D341Med (cell line): ENCODE measurements around the gene CAND2.

Experiments
- DNase-seq: peaks from one replicate; pipeline ENCODE4 v3.0.0; 2012; ENCODE audit warnings: low spot score

Gene CAND2

DNA sequence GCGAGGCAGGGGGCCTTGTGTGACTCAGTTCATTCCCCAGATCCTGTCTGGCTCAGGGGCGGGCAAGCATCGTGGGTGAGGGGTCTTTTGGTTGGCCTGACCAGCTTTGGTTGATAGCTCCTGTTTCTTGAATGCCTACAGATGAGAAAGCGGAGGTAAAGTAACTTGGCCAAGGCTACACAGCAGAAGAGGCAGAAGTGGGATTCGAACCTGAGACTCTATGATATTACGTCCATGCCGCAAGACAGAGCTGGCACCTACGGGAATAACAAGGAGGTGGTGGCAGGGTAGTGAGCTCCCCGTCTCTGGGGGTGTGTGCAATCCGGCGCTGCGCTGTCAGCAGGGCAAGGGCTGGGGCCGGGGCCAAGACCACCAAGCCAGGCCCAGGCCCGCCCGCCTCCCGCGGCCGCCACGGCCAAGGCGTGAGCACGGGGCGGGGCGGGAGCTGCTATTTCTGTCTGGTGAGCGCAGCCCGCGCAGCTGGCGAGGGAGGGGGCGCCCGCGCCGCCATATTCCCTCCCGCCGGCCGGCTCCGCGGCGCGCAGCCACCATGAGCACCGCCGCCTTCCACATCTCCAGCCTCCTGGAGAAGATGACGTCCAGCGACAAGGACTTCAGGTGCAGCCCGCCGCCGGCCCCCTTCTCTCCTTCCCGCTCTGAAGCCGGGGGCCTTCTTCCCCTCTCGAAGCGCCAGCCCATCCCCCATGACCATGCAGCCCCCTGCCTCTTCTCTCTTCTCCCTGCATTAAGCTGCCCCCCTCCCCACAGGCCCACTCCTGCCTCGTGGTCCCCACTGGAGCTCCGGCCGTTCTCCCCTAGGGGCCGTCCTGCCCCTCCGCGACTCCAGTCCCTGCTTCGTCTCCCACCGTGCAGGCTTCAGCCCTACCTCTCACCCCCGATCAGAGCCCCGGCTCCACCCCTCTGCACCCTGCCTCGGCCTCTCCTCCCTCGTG, at the start of gene CAND2:
Gene CAND2 (plus strand): TSS at position 510 of the 953 bp plus-strand sequence. CDS start 41 bp downstream, at position 551.
- peak; percentile 72 for DNase-seq

DNA sequence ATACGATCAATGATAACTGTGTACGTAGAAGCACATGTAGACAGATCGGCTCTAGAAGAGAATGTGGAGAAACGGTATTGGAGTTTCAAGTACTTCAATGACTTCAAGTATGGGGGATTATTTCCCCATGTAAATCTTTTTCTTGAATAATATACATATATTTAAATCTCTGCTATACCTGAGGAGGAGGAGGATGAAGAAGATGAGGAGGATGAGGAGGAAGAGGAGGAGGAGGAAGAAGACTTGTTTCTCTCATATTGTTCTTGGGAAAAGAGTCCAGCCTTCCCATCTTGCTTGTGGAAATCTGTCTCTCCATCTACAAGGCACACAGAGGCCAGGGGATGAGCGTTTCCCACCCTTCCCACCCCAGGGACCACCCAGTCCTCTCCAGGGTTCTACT, 48.0 kb upstream of the CAND2 start:
- DNase-seq: no peak

DNA sequence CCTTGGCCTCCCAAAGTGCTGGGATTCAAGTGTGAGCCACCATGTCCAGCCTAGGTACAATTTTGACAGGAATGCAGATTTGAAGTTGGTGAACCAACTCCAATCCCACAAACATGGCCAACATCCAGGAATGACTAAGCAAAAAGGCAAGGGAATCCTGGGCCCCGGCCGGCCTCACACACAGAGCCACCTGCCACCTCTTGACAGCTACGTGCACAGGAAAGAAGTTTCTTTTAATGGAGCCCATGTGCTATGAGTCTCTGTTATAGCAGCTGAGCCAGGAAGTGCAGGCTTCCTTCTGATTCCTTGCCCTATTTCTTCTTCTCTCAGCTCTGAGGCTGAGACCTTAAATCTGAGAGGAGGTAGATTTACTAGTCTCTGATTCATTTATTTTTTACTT, 46.3 kb upstream of the CAND2 start:
- DNase-seq: no peak

DNA sequence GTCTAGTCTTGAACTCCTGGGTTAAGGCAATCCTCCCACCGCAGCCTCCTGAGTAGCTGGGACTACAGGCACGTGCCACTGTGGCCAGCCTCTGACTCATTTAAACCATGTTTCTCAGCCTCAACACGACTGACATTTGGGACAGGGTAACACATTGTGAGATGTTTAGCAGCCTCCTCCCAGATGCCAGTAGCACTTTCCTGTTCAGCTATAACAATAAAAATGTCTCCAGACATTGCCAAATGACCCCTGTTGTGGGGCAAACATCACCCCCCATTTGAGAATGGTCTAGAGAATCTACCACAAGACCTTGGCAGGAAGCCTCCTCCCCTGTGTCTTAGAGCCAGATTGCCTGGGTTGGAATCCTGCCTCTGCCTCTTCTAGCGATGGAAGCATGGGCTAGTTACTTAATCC, 45.8 kb upstream of the CAND2 start:
- peak; percentile 4 for DNase-seq

DNA sequence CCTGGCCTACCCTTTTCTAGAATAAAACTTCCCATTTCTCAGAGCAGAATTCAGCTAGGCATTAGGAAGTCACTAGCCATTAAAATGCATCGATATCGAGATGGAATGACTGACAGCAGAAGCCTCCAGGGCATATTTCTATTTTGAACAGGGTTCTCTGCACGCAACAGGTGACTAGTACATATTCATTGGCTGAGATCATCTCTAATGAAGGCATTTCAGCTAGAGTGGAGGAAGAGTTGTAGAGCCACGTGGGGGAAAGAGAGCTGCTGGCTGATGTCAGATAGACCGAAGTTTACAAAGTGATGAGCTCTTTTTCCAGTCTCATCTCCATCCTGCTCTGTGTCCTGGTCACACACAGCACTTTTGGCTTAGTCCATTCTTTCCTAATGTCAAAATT, 44.9 kb upstream of the CAND2 start:
- DNase-seq: no peak

DNA sequence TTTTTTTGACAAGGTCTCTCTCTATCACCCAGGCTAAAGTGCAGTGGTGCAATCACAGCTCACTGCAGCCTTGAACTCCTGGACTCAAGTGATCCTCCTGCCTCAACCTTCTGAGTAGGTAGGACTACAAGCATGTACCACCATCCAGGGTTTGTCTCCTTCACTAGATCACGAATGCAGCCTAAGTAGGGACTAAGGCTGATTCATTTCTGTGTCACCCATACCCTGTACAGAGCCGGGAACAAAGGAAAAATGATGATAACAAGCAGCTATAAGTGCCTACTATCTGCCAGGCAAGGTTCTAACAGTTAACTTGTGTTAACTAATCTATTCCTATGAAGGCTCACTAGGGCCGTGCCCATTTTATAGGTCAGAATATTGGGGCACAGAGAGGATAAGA, 44.4 kb upstream of the CAND2 start:
- DNase-seq: no peak

DNA sequence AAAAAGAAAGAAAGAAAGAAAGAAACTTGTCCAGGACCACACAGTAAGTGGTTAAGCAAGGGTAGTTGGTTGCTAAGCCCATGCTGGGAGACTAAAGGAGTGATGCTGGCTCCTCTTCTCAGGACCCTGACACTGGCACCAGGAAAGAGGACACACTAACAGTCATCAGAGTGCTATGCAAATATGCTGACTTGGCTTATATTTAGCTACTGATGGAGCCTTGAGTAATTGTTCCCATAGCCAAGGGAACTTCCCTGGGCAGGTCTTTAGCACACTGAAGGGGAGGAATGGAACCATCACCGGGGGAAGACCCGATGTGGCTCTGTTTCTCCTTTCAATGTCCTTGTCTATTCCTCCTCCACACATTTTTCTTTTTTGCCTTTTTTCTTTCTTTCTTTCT, 43.7 kb upstream of the CAND2 start:
- DNase-seq: no peak

DNA sequence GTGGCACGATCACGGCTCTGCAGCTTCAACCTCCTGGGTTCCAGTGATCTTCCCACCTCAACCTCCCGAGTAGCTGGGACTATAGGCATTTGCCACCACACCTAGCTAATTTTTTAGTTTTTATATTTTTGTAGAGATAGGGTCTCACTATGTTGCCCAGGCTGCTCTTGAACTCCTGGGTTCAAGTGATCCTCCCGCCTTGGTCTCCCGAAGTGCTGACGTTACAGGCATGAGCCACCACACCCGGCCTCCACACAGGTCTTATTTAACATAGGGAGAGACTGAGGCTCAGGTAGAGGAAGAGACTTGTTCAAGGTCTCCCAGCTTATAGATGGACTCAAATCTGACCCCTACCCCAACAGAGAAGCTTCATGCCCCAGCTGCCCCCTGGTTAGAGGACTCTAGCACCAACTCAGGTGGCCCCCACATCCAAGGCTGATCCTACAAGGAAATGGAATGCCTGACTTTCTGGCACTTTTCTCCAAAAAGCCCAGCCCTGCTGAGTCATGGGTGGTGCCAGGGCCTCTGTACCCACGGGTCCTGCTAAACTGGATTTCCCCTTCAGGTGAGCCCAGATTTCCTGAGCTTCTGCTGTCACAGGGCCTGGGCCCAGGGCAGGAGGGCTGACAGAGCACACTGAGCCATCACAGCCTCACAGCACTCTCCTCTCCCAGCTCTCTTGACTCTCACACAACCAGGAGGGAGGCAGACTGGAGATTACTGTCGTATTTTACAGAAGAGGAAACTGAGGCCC, 43.0 kb upstream of the CAND2 start:
- no peak for DNase-seq

DNA sequence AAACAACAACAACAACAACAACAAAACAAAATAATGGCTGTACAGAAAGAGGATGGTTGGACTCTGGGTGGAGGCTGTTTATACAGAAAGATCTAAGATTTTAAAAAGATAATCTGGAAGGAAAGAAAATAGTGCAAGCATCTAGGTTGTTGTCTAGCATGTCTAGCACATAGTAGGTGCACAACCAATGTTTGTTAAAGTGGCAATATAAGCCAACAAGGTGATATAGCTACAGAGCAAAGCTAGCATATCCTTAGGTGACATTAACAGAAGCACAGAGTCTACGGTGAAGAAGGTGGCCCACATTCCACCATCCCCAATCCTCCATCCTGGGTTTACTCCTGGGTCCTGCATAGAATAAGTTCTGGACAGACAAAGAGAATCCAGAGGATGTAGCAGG, 42.2 kb upstream of the CAND2 start:
- DNase-seq: no peak

DNA sequence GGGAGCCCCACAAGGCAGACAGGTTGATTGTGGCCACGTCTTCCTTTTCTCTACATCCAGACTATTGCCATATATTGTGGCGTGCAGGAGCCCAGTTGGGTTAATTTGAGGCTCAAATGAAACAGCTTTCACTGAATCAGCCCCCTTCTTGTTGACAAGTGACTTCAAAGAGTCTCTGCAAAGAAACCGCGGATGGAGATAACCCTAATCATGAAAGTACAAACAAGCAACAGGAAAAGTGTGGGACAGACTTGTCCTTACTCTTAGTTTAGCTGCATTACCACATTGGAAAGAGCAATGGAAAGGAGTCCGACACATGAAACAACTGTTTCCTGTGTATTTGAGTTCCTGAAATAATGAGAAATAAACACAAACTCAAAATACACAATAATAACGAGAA, 40.7 kb upstream of the CAND2 start:
- no peak for DNase-seq

DNA sequence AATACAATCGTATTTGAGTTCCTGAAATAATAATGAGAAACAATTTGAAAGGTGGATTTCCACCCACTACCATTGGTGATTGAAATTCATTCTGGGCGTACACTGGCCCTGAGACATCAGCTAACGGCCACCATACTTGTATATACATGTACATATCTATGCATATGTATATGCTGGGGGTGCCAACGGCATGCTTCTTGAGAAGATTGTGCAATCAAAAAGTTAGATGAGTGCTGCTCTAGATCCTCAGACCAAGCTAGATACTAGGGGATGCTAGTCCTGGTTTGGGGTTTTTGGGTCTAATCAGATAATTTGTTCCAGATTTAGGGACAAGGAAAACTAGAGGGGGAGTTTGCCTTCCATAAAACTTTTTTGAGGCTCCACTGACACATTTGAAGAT, 40.3 kb upstream of the CAND2 start:
- DNase-seq: no peak

DNA sequence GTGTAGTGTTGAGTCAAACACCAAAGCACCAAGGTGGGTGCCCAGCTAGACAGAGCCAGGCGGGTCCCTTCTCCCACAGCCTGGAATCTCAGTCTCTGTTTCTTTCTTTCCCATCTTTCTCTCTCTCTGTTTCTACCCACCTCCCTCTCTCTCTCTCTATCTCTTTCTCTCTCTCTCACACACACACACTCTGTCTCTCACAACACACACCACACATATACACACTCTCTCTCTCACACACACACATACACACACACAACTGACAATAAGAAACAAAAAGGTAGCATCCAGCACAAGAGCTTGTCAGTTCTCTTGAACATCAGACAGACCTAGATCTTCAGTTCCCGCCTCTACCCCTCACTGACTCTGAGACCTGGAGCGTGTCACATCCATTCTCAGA, 39.8 kb upstream of the CAND2 start:
- DNase-seq: no peak

DNA sequence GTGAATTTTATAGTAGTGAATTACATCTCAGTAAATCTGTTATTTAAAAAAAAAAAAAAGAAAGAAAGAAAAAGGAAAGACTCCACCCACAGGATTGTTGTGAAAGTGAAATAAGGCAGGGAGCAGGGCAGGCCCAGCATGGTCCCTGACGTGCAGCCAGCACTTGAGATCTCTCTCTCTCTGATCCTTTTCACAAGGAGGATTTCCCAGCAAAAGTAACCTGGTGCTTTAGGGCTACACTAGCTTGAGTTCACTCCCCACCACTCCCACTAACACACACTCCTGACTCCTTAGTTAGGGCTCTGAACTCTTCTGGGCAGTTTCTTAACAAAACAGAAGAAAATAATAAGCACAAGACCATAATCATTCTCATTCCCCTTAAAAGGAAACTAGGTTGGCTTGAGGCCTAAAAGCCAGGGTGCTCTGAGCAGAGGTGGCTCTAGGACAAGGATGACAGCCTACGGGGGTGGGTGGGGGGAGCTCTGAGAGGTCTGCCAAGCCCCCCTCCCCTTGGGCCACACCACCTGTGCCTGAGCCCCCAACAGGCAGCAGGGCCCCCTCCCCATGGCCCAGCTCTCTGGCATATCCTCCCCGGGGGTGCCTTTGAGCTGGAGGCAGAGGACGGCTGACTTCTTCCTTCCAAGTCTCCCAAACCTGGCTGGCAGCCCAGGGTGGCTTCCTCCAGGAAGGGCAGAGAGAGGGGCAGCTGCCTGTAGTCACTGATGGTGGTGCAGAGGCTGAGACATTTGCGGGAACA, 38.3 kb upstream of the CAND2 start:
- peak; percentile 39 for DNase-seq

DNA sequence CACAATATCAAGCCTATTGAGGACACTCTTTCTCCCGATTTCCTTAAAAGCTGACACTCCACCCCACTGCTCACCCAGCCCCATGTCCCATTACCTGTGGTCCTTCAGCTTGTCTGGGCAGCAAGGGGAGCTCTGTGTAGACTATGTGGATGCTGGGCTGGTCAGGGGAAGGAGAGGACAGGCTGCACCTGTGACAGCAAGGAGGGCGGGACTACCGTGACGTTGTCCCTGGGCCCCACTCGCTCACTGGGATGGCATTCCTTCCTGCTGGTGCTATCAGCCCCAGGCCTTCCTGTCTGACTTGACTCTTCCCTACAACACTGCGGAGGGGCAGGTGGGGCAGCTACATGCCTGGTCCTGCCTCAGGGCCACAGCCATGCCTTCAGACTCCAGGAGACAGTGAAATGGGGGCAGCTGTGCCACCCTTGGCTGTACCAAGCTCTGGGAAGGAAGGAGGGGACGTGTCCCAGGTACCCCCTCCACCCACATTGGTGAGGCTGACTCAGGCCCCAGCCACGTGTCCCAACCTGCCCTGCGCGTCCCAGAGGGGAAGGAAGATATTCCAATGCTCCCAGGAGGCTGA, 37.3 kb upstream of the CAND2 start, which contains the start of gene TMEM40:
Gene TMEM40 (minus strand): TSS at position 163 of the 583 bp plus-strand sequence. CDS start 9,427 bp downstream, outside the sequence.
- peak; percentile 27 for DNase-seq

DNA sequence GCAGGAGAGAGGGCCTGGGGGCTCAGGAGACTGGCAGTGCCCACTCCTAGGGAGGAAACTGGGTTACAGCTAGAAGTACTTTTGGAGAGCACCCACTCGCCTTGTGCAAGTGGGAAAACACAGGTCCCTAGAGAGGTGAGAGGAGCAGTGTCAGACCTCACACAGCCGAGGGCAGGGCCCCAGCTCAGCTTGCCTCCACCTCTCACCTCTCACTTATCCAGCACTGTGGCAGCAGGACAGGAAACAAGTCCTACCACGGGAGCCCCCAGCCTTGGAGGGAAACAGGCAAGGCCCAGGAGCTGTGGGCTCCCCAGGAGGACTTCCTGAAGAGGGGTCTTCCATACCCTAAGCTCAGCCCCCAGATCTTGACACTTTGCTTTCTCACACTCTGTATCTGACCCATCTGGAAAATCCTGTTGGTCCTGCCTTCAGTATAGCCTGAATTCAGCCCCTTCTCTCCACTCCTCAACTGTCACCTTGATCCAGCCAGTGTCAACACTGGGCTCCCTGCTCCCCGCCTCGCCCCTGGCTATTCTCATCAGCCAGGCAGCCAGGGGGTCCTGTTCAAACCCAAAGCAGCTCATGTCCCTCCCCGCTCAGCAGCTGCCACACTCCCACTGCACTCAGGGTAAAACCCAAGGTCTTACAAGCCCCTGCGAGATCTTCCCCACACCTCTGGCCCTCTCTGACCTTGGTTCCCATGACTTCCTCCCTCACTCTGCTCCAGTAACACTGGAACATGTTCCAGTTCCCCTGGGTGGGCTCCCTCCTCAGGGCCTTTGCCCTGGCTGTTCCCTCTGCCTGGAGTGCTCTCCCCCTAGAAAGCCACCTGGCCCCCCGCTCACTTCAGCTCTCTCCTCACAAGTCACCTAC, 36.6 kb upstream of the CAND2 start:
- peak; percentile 14 for DNase-seq

DNA sequence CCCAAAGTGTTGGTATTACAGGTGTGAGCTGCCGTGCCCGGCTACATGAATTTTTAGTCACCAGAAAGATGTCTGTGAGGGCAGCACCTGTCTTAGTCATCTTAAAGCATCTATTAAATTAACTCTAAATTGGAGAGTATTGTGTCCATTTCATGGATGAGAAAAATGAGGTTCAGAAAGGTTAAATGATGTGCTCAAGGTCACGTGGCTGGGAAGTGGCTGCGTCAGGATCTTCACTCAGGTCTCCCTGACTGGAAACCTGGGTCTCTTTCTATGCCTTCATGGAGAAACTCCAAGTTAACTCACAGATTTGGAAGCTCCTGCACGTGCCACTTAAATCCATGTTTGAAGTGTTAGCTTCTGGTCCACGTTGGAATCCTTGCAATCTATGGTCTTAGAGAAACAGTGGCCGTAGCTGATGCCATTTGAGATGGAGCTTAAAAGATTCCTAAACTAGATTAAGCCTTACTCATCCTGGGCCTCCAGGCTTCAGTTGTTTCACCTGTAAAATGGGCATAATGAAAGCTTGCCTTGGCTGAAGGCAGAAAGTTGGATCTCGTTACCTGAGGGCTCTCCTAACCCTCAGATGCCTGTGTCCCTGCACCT, 32.2 kb upstream of the CAND2 start:
- DNase-seq: no peak

DNA sequence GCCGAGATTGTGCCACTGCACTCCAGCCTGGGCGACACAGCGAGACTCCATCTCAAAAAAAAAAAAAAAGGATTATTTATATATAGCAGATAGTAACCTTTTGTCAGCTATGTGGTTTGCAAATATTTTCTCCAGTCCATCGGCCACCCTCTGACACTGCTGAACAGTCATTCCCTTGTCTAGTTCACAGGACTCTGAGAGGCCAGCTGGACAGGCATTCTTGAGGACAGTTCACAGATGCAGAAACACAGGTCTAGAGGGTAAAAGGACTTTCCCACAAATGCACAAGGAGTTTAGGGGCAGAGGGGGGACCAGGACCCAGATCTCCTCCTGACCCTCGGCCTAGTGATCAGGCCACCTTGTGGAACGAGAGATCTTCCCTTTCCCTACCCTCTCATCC, 29.9 kb upstream of the CAND2 start:
- no peak for DNase-seq

DNA sequence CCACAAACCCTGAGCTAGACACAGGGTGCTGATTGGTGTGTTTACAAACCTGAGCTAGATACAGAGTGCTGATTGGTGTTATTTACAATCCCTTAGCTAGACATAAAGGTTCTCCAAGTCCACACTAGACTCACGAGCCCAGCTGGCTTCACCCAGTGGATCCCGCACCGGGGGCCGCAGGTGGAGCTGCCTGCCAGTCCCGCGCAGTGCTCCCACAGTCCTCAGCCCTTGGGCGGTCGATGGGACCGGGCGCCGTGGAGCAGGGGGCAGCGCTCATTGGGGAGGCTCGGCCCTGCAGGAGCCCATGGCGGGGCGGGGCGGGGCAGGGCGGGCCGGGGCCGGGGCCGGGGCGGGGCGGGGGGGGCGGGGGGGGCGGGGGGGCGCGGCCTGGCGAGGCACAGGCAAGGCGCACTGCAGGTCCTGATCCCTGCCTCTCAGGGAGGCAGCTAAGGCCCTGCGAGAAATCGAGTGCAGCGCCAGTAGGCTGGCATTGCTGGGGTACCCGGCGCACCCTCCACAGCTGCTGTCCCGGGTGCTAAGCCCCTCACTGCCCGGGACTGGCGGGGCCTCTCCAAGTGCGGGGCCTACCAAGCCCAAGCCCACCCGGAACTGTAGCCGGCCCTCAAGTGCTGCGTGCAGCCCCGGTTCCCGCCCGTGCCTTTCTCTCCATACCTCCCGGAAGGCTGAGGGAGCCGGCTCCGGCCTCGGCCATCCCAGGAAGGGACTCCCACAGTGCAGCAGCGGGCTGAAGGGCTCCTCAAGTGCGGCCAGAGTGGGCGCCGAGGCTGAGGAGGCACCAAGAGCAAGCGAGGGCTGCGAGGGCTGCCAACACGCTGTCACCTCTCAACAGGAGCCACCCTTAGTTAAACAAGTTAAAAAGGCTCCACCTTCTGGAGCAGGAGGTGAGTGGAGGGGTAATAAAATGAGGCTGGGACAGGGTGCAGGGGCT, 27.6 kb upstream of the CAND2 start:
- no peak for DNase-seq

DNA sequence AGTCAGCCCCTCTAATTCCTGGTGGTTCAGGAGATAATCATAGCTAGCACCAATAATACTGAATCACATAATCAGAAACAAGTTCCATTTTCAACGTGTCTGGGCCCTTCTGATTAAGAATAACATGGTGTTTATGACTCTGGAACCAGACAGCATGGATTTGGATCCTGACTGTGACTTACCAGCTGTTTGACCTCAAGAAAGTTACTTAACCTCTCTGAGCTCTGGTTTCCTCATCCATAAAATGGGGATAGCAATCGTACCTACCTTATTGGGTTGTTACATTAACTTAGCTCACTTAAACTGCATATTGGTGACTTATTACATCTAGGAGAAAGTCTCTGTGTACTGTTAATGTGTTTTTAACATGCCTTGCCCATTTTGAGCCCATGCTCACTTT, 26.7 kb upstream of the CAND2 start:
- no peak for DNase-seq
